Measurements from ENCODE around the gene SLC7A7.
"Not testable (repeated sequence)": the region's sequence is repeated elsewhere in the genome, so short reads cannot be mapped to it uniquely, and the experiment has no call there.

SLC7A7 gene

GRCh38 chr14:22820731-22821130, 5.5 kb upstream of the SLC7A7 start:
- no peak for DNase-seq

- peak; percentile 20 for DNase-seq
Observed at GRCh38 chr14:22819151-22819988, 4.1 kb upstream of the SLC7A7 start.

GRCh38 chr14:22814373-22814772, 862 bp downstream of the SLC7A7 start:
- DNase-seq, result no peak

GRCh38 chr14:22813145-22813544, 2.1 kb downstream of the SLC7A7 start:
- no peak for DNase-seq

GRCh38 chr14:22812744-22813143, 2.5 kb downstream of the SLC7A7 start:
- DNase-seq, result no peak

- peak; percentile 63 for DNase-seq
Observed at GRCh38 chr14:22811722-22812121, 3.5 kb downstream of the SLC7A7 start.

GRCh38 chr14:22808388-22809209, 6.6 kb downstream of the SLC7A7 start:
- DNase-seq, result no peak

- no peak for DNase-seq
Observed at GRCh38 chr14:22807432-22808087, 7.7 kb downstream of the SLC7A7 start.

- DNase-seq, result not testable (repeated sequence)
Observed at GRCh38 chr14:22805235-22805634, 10.0 kb downstream of the SLC7A7 start.

GRCh38 chr14:22803687-22803974, 11.6 kb downstream of the SLC7A7 start:
- DNase-seq, result no peak

- DNase-seq, result no peak
Observed at GRCh38 chr14:22802860-22803686, 12.2 kb downstream of the SLC7A7 start.

GRCh38 chr14:22801716-22802115, 13.5 kb downstream of the SLC7A7 start:
- no peak for DNase-seq

GRCh38 chr14:22800346-22800745, 14.9 kb downstream of the SLC7A7 start:
- peak; percentile 50 for DNase-seq

- DNase-seq, result peak; percentile 72
Observed at GRCh38 chr14:22798528-22798927, 16.7 kb downstream of the SLC7A7 start.

- DNase-seq, result no peak
Observed at GRCh38 chr14:22797017-22797917, 18.0 kb downstream of the SLC7A7 start.

- DNase-seq, result no peak
Observed at GRCh38 chr14:22796087-22796707, 19.0 kb downstream of the SLC7A7 start.

- DNase-seq, result no peak
Observed at GRCh38 chr14:22794551-22794951, 20.7 kb downstream of the SLC7A7 start.

GRCh38 chr14:22793976-22794375, 21.3 kb downstream of the SLC7A7 start:
- DNase-seq, result no peak

- not testable (repeated sequence) for DNase-seq
Observed at GRCh38 chr14:22793550-22793949, 21.7 kb downstream of the SLC7A7 start.

- no peak for DNase-seq
Observed at GRCh38 chr14:22792158-22792557, 23.1 kb downstream of the SLC7A7 start.

GRCh38 chr14:22791301-22791700, 23.9 kb downstream of the SLC7A7 start:
- peak; percentile 23 for DNase-seq
